Measurements from ENCODE around the gene URAD. TPM values are rescaled to one million over a fixed set of nuclear protein-coding genes. Genes with fewer than 3 reads are reported as not detected.

Gene URAD
- total RNA-seq, 1 donor = not detected

- DNase-seq (ENCODE audit: low read depth) = no peak
- no peak overlapping the region for H3K4me3 ChIP-seq (ENCODE audit: low read depth, low read length)
- no peak for TF ChIP-seq CTCF (IDR thresholded peaks at IDR 0.05; ENCODE audit: insufficient read depth, low read depth, low read length)
These were observed 12.1 kb upstream of the URAD start for GRCh38 chr13:28000567-28000966.

- H3K4me3 ChIP-seq (ENCODE audit: low read depth, low read length) = no peak overlapping the region
- peak; percentile 34 for DNase-seq (ENCODE audit: low read depth)
- TF ChIP-seq CTCF (IDR thresholded peaks at IDR 0.05; ENCODE audit: insufficient read depth, low read depth, low read length) = peak; percentile 53
These were observed 9.5 kb upstream of the URAD start for GRCh38 chr13:27997904-27998522.

DNA sequence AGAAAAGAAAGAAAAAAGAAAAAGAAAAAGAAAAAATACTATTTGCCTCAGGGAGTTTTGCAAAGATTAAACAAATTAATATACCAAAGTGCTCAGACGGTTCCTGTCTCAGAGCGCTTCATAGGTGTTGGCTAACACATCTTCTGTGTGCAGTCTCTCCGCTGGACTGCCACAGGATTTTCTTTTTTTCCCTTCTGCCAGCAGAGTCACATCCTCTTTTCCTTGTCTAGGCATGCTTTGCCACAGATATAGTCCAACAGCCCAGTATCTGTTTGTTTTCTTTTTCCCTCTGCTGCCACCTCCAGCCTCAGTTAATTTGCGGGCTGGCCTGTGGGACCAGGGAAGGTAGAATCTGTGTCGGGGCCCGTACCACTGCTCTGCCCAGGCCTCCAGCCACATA lies 3.4 kb upstream of the URAD start:
- H3K4me3 ChIP-seq (ENCODE audit: low read depth, low read length) = no peak overlapping the region
- TF ChIP-seq CTCF (IDR thresholded peaks at IDR 0.05; ENCODE audit: insufficient read depth, low read depth, low read length) = no peak
- DNase-seq (ENCODE audit: low read depth) = no peak

DNA sequence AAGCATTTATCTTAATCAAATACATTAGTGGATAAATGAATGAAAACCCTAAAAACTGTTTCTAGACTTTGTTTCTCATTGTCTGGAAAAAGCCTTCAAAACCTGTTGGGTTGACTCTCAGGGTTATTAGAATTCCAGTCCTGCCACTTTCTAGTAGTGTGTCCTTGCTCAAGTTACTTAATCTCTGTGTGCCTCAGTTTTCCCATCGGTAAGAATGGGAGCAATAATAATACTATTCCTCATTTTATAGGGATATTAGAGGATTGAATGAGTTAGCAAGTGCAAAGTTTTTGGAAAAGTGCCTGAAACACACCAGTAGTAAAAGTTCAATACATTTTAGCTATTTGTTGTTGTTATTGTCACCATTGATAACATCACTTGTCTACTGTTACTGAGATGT lies 2.9 kb downstream of the URAD start:
- H3K4me3 ChIP-seq (ENCODE audit: low read depth, low read length) = no peak overlapping the region
- DNase-seq (ENCODE audit: low read depth) = no peak
- TF ChIP-seq CTCF (IDR thresholded peaks at IDR 0.05; ENCODE audit: insufficient read depth, low read depth, low read length) = no peak

- no peak for DNase-seq (ENCODE audit: low read depth)
- no peak overlapping the region for H3K4me3 ChIP-seq (ENCODE audit: low read depth, low read length)
- TF ChIP-seq CTCF (IDR thresholded peaks at IDR 0.05; ENCODE audit: insufficient read depth, low read depth, low read length) = no peak
These were observed 6.1 kb downstream of the URAD start for GRCh38 chr13:27982361-27982760.

- no peak for DNase-seq (ENCODE audit: low read depth)
- H3K4me3 ChIP-seq (ENCODE audit: low read depth, low read length) = no peak overlapping the region
- TF ChIP-seq CTCF (IDR thresholded peaks at IDR 0.05; ENCODE audit: insufficient read depth, low read depth, low read length) = no peak
These were observed 7.3 kb downstream of the URAD start for GRCh38 chr13:27981006-27981708.
